Measurements from ENCODE around the gene BRWD1.

DNA sequence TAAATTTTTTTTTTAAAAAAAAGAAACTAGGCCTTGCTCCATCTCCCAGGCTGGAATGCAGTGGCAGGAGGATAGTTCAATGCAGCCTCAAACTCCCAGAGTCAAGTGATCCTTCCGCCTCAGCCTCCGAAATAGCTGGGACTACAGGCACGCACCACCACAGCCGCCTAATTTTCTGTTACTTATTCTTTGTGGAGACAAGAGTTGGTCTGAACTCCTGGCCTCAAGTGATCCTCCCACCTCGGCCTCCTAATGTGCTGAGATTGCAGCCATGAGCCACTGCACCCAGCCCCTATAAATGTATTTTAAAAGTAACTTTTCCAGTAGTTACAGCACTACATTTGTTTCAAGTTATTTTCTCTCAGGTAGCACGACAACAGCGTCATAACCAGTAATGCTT, 2.3 kb downstream of the BRWD1 start:
- TF ChIP-seq SUZ12 (IDR thresholded peaks at IDR 0.05; ENCODE audit: extremely low read depth, insufficient read depth, insufficient read length) (no peak), ZNF274 (IDR thresholded peaks at IDR 0.05; ENCODE audit: low read depth, low read length) (no peak)

All from NT2/D1 (cell line).